Transverse colon (tissue), 4 donors: ENCODE data around the gene CFAP210. TPM values are rescaled to one million over a fixed set of nuclear protein-coding genes. Genes with fewer than 3 reads are reported as not detected.

ENCODE experiments used
- DNase-seq: peaks from one replicate; pipeline ENCODE4 v3.0.0-alpha.2; 2019
- H3K27ac ChIP-seq, 4 donors: fragments of 200-600 bp; sonication (generic); 2 replicates each; pipeline ENCODE4 v1.5.1; 2016 to 2018; ENCODE audit warnings: inconsistent platforms in 4 of 4
- H3K27me3 ChIP-seq: fragments of 200-600 bp; sonication (generic); 2 replicates; pipeline ENCODE4 v1.5.1; 2017; ENCODE audit warnings: inconsistent platforms
- H3K36me3 ChIP-seq, 4 donors: fragments of 200-600 bp; sonication (generic); 2 replicates each; pipeline ENCODE4 v1.5.1; 2017 to 2019; ENCODE audit warnings: inconsistent platforms in 4 of 4
- H3K4me1 ChIP-seq, 4 donors: fragments of 200-600 bp; sonication (generic); 2 replicates each; pipeline ENCODE4 v1.5.1; 2017 to 2020; ENCODE audit warnings: inconsistent platforms in 4 of 4
- H3K4me3 ChIP-seq, 4 donors: fragments of 200-600 bp; sonication (generic); 1 replicate in 1 of 4; 2 replicates in 3 of 4; pipeline versions ENCODE4 v1.5.1 to v1.6.1; 2017 to 2019; ENCODE audit warnings: inconsistent platforms in 4 of 4
- H3K9me3 ChIP-seq, 2 donors: fragments of 200-600 bp; sonication (generic); 2 replicates each; pipeline ENCODE4 v1.5.1; 2017 to 2019; ENCODE audit warnings: inconsistent platforms in 2 of 2
- CTCF ChIP-seq, 5 experiments: fragments of 200-600 bp in 3 of 5; fragments of 450-650 bp in 2 of 5; sonication (generic) in 3 of 5; IDR thresholded peaks; 1 replicate in 2 of 5; 2 replicates in 3 of 5; pipeline ENCODE4 v1.5.1; 2016 to 2017; ENCODE audit warnings: antibody characterized with exemption in 5 of 5, inconsistent platforms in 3 of 5, mild to moderate bottlenecking in 2 of 5, moderate library complexity in 1 of 5
- EP300 ChIP-seq: sonication (generic); formaldehyde crosslinking; IDR thresholded peaks from one replicate; pipeline ENCODE4 v1.6.1; 2017; ENCODE audit warnings: antibody characterized with exemption, low read depth
- POLR2A ChIP-seq: fragments of 450-650 bp; IDR thresholded peaks from one replicate; pipeline ENCODE4 v1.6.1; 2016; ENCODE audit warnings: antibody characterized with exemption, mild to moderate bottlenecking, moderate library complexity
- POLR2AphosphoS5 ChIP-seq, 3 donors: sonication (generic); formaldehyde crosslinking; IDR thresholded peaks; one replicate each; pipeline ENCODE4 v1.6.1; 2016; ENCODE audit warnings: antibody characterized with exemption in 3 of 3
- WGBS, 2 donors: methylation state at CpG; one replicate each; pipeline ENCODE4 v1.1.5; 2018; ENCODE audit warnings: low coverage in 1 of 2; 5-methylcytosine and 5-hydroxymethylcytosine counted together
- in situ Hi-C, 4 donors: fragments of 200-750 bp; cut with MboI; loops; one replicate each; pipeline versions ENCODE4 v1.15.0 to v1.15.1; 2017; ENCODE audit warnings: low sequenced_read_pairs in 3 of 4, low pct_ligation_motif_present in 1 of 4, low pct_unique_long_range_greater_than_20kb in 1 of 4
- intact Hi-C: fragments of 100-400 bp; cut with DNase I; formaldehyde crosslinking; loops from one replicate; pipeline ENCODE4 v1.15.1; 2023; ENCODE audit warnings: low total_unique reads
- total RNA-seq, 4 donors: library from RNA; depleted of rRNA; stranded (reverse); fragments of >200 nt; gene quantifications; one replicate each; pipeline ENCODE4 v1.1.0, GENCODE V29; 2016

Gene CFAP210
- total RNA-seq, 4 donors from 2014 or later: not detected

- 30% methylated on average over 17 of the region's 17 CpGs; no CpG with 5 or more reads in 1 of the 2 donors for WGBS, 2 donors
- no peaks in the 10 kb centered on the region for H3K36me3 ChIP-seq
- peak overlapping the region; percentile 72 to 82 (median 78) for H3K27ac ChIP-seq
- peaks cover 29 to 61% (median 47%) of the 10 kb centered on the region in 4 donors for H3K4me1 ChIP-seq
- intact Hi-C loops: no loop called here
- no peaks in the 10 kb centered on the region for H3K27me3 ChIP-seq
- DNase-seq: peak; percentile 71
- H3K9me3 ChIP-seq: no peaks in the 10 kb centered on the region
- peak overlapping the region in 3 of 4 donors; percentile 11 to 36 (median 29) for H3K4me3 ChIP-seq
- no peak for TF ChIP-seq EP300
- peak in 2 of 3 donors; percentile 21 to 37 for TF ChIP-seq POLR2AphosphoS5 (IDR thresholded peaks at IDR 0.05)
- TF ChIP-seq CTCF (IDR thresholded peaks at IDR 0.05): no peak
- TF ChIP-seq POLR2A: no peak
- in situ Hi-C loops: no loop called here
Measured at GRCh38 chr2:169715379-169716237, 21.4 kb upstream of the CFAP210 start.

GRCh38 chr2:169714699-169715098, 20.5 kb upstream of the CFAP210 start:
- no peak overlapping the region for H3K4me3 ChIP-seq
- WGBS, 2 donors: 88 to 100% methylated on average over 2 to 6 of the region's 6 CpGs
- intact Hi-C loops (no loop called here), in situ Hi-C loops (no loop called here)
- DNase-seq: no peak
- no peaks in the 10 kb centered on the region for H3K9me3 ChIP-seq
- H3K27me3 ChIP-seq: no peaks in the 10 kb centered on the region
- no peak for TF ChIP-seq CTCF (IDR thresholded peaks at IDR 0.05)
- TF ChIP-seq EP300: no peak
- TF ChIP-seq POLR2A: no peak
- no peak for TF ChIP-seq POLR2AphosphoS5 (IDR thresholded peaks at IDR 0.05)
- peaks cover 32 to 69% (median 54%) of the 10 kb centered on the region in 4 donors for H3K4me1 ChIP-seq
- no peaks in the 10 kb centered on the region for H3K36me3 ChIP-seq
- H3K27ac ChIP-seq: peak overlapping the region in 3 of 4 donors; percentile 72 to 82 (median 82)

GRCh38 chr2:169713331-169713730, 19.1 kb upstream of the CFAP210 start:
- DNase-seq: no peak
- Histone ChIP-seq H3K27me3 (no peaks in the 10 kb centered on the region), H3K4me3 (no peak overlapping the region), H3K4me1 (peaks cover 32 to 76% (median 54%) of the 10 kb centered on the region in 4 donors), H3K9me3 (no peaks in the 10 kb centered on the region), H3K36me3 (no peaks in the 10 kb centered on the region), H3K27ac (peak overlapping the region; percentile 29 to 85 (median 65))
- intact Hi-C loops: no loop called here
- TF ChIP-seq POLR2AphosphoS5 (IDR thresholded peaks at IDR 0.05) (no peak), CTCF (IDR thresholded peaks at IDR 0.05) (no peak), EP300 (no peak), POLR2A (no peak)
- WGBS, 2 donors: 92 to 100% methylated on average over 3 of the region's 3 CpGs
- in situ Hi-C loops: no loop called here

GRCh38 chr2:169712791-169713227, 18.6 kb upstream of the CFAP210 start:
- in situ Hi-C loops: no loop called here
- peak in 2 of 3 donors; percentile 46 to 66 for TF ChIP-seq POLR2AphosphoS5 (IDR thresholded peaks at IDR 0.05)
- peak in 1 of 5 experiments; percentile 52 for TF ChIP-seq CTCF (IDR thresholded peaks at IDR 0.05)
- TF ChIP-seq POLR2A: no peak
- TF ChIP-seq EP300: peak; percentile 45
- Histone ChIP-seq H3K4me1 (peaks cover 32 to 76% (median 54%) of the 10 kb centered on the region in 4 donors), H3K27me3 (no peaks in the 10 kb centered on the region), H3K27ac (peak overlapping the region; percentile 29 to 85 (median 80)), H3K36me3 (no peaks in the 10 kb centered on the region), H3K9me3 (no peaks in the 10 kb centered on the region), H3K4me3 (no peak overlapping the region)
- DNase-seq: peak; percentile 87
- 58% methylated on average over 9 of the region's 9 CpGs; no CpG with 5 or more reads in 1 of the 2 donors for WGBS, 2 donors
- intact Hi-C loops: no loop called here
